ENCODE results near the gene KCNN4. TPM values are rescaled to one million over a fixed set of nuclear protein-coding genes. Genes with fewer than 3 reads are reported as not detected.

The KCNN4 gene
- total RNA-seq, 4 donors from 2014 or later: 1.1 to 4.1 (median 1.7) TPM; not detected in 1

DNA sequence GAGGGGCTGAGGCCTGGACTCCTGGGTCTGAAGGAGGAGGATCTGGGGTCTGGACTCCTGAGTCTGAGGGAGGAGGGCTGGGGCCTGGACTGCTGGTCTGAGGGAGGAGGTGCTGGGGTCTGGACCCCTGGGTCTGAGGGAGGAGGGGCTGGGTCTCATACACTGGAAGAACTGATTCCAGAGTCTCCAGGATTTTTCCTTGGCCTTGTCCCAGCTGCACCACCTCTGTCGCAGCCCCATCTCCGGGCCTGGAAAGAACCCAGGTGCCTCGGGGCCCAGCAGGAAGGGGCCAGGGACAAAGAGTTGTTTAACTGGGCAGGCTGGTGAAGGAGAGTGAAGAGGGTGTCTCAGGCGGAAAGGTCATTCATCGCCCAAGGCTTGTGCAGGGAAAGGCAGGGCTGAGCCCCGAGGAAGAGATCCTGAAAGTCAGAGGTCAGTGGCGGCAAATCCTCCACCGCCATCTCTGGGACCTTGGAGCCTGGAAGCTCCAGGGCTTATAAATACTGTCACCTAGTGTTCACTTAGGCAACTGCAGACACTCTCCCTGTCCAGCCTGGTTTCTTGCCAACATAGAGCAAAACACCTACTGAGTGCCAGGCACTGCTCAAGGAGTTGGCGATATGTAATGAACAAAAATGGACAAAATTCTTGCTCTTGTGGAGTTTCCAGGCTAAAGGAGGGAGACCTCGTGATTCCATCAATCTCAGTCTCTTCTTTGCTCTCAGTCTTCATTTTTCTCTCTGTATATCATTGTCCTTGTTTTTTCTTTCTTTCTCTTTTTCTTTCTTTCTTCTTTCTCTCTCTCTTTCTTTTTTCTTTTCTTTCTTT is 4.4 kb upstream of the KCNN4 start:
- H3K27me3 ChIP-seq: peaks cover 0 to 8% (median 2%) of the 10 kb centered on the region in 3 donors
- peak in 1 of 2 donors; percentile 20 for DNase-seq
- intact Hi-C loops (cut with DNase I; ENCODE audit: low total_unique reads): loop anchor here (1.0 kb wide), 1 partner anchor 40 kb away; no protein-coding TSS in a partner anchor
- H3K36me3 ChIP-seq: no peaks in the 10 kb centered on the region
- H3K4me1 ChIP-seq: no peaks in the 10 kb centered on the region
- peak; percentile 74 to 81 for ATAC-seq
- no peak overlapping the region for H3K27ac ChIP-seq
- TF ChIP-seq, protein P1, sequence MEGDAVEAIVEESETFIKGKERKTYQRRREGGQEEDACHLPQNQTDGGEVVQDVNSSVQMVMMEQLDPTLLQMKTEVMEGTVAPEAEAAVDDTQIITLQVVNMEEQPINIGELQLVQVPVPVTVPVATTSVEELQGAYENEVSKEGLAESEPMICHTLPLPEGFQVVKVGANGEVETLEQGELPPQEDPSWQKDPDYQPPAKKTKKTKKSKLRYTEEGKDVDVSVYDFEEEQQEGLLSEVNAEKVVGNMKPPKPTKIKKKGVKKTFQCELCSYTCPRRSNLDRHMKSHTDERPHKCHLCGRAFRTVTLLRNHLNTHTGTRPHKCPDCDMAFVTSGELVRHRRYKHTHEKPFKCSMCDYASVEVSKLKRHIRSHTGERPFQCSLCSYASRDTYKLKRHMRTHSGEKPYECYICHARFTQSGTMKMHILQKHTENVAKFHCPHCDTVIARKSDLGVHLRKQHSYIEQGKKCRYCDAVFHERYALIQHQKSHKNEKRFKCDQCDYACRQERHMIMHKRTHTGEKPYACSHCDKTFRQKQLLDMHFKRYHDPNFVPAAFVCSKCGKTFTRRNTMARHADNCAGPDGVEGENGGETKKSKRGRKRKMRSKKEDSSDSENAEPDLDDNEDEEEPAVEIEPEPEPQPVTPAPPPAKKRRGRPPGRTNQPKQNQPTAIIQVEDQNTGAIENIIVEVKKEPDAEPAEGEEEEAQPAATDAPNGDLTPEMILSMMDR (IDR thresholded peaks at IDR 0.05 in 4 of 5, conservative IDR thresholded peaks at IDR 0.05 in 1 of 5): peak; percentile 74 to 92 (median 89)
- no peak for TF ChIP-seq POLR2A (IDR thresholded peaks at IDR 0.05)
- H3K9me3 ChIP-seq: no peaks in the 10 kb centered on the region
- in situ Hi-C loops (cut with MboI; ENCODE audit: low sequenced_read_pairs in 4 of 4): loop anchor here in 2 of 4 donors (5.0 kb wide), 1 partner anchor 38 kb away; no protein-coding TSS in a partner anchor
- H3K4me3 ChIP-seq: no peak overlapping the region

DNA sequence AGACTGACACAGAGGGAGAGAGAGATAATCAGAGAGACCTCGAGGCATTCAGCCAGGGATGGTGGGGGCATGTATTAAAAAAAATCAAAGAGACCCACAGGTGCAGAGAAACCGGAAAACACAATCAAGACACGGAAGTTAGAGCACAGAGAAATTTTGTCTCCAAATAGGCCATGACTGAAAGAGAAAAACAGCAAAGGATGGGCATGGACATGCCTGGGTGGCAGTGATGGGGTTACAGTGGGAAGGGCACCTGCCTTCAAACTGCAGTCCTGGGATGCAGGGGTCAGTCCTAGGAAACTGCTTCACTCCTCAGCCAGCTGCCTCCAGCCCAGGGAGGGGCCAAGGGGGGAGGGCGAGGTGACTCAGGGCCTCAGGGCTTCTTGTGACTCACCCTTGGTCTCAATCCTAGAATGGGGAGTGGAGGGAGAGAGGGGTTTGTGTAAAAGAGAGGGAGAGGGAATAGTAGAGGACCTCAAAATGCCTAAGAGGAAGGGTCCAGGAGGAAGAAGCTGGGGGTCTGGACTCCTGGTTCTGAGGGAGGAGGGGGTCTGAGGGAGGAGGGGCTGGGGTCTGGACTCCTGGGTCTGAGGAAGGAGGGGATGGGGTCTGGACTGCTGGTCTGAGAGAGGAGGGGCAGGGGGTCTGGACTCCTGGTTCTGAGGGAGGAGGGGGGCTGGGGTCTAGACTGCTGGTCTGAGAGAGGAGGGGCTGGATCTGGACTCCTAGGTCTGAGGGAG is 3.6 kb upstream of the KCNN4 start:
- Histone ChIP-seq H3K27ac (no peak overlapping the region), H3K27me3 (peaks cover 0 to 8% (median 2%) of the 10 kb centered on the region in 3 donors), H3K36me3 (no peaks in the 10 kb centered on the region), H3K9me3 (no peaks in the 10 kb centered on the region), H3K4me3 (no peak overlapping the region), H3K4me1 (no peaks in the 10 kb centered on the region)
- in situ Hi-C loops (cut with MboI; ENCODE audit: low sequenced_read_pairs in 4 of 4) (loop anchor here in 1 of 4 donors (5.0 kb wide), 1 partner anchor 37 kb away; no protein-coding TSS in a partner anchor), intact Hi-C loops (cut with DNase I; ENCODE audit: low total_unique reads) (no loop called here)
- DNase-seq (no peak), ATAC-seq (no peak)
- TF ChIP-seq, protein P1 (IDR thresholded peaks at IDR 0.05 in 4 of 5, conservative IDR thresholded peaks at IDR 0.05 in 1 of 5): no peak
- TF ChIP-seq POLR2A (IDR thresholded peaks at IDR 0.05): no peak

- no peaks in the 10 kb centered on the region for H3K9me3 ChIP-seq
Observed at GRCh38 chr19:43783636-43784035, 2.9 kb upstream of the KCNN4 start.

DNA sequence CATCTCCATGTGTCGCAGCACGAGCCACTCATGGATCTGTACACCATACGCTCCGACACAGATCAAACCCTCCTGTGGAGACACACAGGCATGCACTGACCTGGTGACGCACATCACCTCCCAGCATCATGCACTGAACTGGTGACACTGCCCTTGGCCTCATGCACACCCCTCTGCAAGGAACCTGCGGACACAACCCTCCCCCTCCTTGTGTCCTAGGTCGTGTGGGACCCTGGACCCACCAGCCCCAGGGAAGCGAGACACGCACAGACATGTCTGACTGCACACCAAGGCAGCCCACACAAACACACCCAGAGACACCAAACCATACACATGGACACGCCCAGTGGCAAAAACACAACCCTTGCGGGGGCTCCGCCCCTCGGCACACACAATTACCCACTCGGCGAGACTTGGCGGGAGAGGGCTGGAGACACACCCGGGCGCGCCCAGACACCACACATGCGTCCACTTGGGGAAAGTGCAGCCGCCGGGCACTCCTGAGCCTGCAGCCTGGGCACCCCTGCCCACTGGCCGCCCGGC is 2.0 kb upstream of the KCNN4 start:
- TF ChIP-seq, protein P1 (IDR thresholded peaks at IDR 0.05 in 4 of 5, conservative IDR thresholded peaks at IDR 0.05 in 1 of 5): no peak
- no peak for TF ChIP-seq POLR2A (IDR thresholded peaks at IDR 0.05)
- Histone ChIP-seq H3K27ac (no peak overlapping the region), H3K4me3 (no peak overlapping the region), H3K4me1 (no peaks in the 10 kb centered on the region), H3K27me3 (peaks cover 0 to 8% (median 2%) of the 10 kb centered on the region in 3 donors), H3K9me3 (no peaks in the 10 kb centered on the region), H3K36me3 (no peaks in the 10 kb centered on the region)
- ATAC-seq (no peak), DNase-seq (no peak)
- intact Hi-C loops (cut with DNase I; ENCODE audit: low total_unique reads) (no loop called here), in situ Hi-C loops (cut with MboI; ENCODE audit: low sequenced_read_pairs in 4 of 4) (loop anchor here in 1 of 4 donors (5.0 kb wide), 1 partner anchor 35 kb away; no protein-coding TSS in a partner anchor)

More at GRCh38 chr19:43783636-43784035, 2.9 kb upstream of the KCNN4 start:
- ATAC-seq: no peak
- intact Hi-C loops (cut with DNase I; ENCODE audit: low total_unique reads) (no loop called here), in situ Hi-C loops (cut with MboI; ENCODE audit: low sequenced_read_pairs in 4 of 4) (loop anchor here in 1 of 4 donors (5.0 kb wide), 1 partner anchor 36 kb away; no protein-coding TSS in a partner anchor)
- Histone ChIP-seq H3K36me3 (no peaks in the 10 kb centered on the region), H3K4me3 (no peak overlapping the region), H3K4me1 (no peaks in the 10 kb centered on the region), H3K27ac (no peak overlapping the region), H3K27me3 (peaks cover 0 to 8% (median 2%) of the 10 kb centered on the region in 3 donors)
- no peak for DNase-seq
- TF ChIP-seq, protein P1 (IDR thresholded peaks at IDR 0.05 in 4 of 5, conservative IDR thresholded peaks at IDR 0.05 in 1 of 5): no peak
- no peak for TF ChIP-seq POLR2A (IDR thresholded peaks at IDR 0.05)

Measured in gastrocnemius medialis (tissue), 4 donors.